AG04449 (cell line): ENCODE measurements around the gene CHD2.

ENCODE experiments used
- CTCF ChIA-PET: fragments of 350-600 bp; formaldehyde crosslinking; extraction: SDS; loops from one replicate; lab custom pipeline; 2021; ENCODE audit warnings: antibody characterized with exemption; lab: Yijun Ruan, JAX
- POLR2A ChIA-PET: fragments of 400-600, 350-600 bp; formaldehyde crosslinking; extraction: SDS; loops from one replicate; lab custom pipeline; 2020; ENCODE audit warnings: antibody characterized with exemption, inconsistent platforms; lab: Yijun Ruan, JAX
- DNase-seq: peaks from one replicate; pipeline ENCODE4 v3.0.0-alpha.2; 2010; ENCODE audit warnings: low read depth, low spot score
- H3K4me3 ChIP-seq: 2 replicates; pipeline ENCODE4 v1.5.1; 2011; ENCODE audit warnings: low read depth, mild to moderate bottlenecking, control low read depth, low read length
- TF ChIP-seq, protein P1 (sequence below): IDR thresholded peaks from one replicate; pipeline ENCODE4 v1.5.1; 2011; ENCODE audit warnings: mild to moderate bottlenecking, moderate library complexity, low read length, control low read depth, inconsistent platforms; ENCODE audit not compliant: insufficient read depth; ENCODE audit errors: missing control alignments

CHD2 gene

DNA sequence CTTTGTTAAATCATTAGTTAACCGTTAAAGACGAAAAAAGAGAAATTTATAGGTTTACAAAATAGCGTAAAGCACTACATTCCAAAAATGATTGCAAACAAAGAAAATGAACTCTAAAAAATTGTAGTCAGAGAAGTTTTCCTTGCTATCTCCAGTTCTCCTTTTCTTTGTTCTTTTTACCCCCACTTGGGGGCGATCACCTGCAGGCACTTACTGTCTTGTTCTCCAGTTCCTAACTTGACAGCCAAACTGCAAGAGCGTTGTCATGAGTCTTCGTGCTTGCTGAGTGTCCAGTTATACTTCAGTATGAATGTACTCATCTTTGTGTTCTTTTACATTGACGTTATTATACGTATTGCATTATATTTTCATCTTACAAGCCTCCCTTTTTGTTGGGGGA, 54.5 kb downstream of the CHD2 start:
- TF ChIP-seq, protein P1, sequence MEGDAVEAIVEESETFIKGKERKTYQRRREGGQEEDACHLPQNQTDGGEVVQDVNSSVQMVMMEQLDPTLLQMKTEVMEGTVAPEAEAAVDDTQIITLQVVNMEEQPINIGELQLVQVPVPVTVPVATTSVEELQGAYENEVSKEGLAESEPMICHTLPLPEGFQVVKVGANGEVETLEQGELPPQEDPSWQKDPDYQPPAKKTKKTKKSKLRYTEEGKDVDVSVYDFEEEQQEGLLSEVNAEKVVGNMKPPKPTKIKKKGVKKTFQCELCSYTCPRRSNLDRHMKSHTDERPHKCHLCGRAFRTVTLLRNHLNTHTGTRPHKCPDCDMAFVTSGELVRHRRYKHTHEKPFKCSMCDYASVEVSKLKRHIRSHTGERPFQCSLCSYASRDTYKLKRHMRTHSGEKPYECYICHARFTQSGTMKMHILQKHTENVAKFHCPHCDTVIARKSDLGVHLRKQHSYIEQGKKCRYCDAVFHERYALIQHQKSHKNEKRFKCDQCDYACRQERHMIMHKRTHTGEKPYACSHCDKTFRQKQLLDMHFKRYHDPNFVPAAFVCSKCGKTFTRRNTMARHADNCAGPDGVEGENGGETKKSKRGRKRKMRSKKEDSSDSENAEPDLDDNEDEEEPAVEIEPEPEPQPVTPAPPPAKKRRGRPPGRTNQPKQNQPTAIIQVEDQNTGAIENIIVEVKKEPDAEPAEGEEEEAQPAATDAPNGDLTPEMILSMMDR: no peak
- no peak for DNase-seq
- no peak overlapping the region for H3K4me3 ChIP-seq
- CTCF ChIA-PET: interaction anchor here (0.7 to 2.4 kb wide), 6 partner anchors 9 to 157 kb away, joined by 3 to 11 read pairs (median 4); no protein-coding TSS in a partner anchor
- POLR2A ChIA-PET: no interaction called here

DNA sequence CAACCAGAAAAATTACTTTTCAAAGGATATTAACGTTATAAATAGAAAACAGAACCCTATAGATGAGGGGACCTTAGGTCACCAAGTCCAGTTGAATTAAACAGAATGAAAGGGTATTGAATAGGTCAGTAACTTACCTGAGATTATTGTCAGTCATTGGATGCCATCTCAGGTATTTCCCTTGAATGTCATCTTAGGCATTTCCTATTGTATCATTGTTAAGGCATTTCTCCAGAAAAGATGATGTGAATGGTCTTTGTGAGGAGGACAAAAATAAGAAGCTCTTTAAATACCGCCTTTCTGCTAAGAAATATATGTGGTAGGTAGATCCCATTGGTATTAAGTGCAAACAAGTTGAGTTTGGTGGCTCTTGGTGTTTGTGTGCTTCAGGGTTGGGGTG, 55.6 kb downstream of the CHD2 start:
- H3K4me3 ChIP-seq: no peak overlapping the region
- ChIA-PET POLR2A (no interaction called here), CTCF (interaction anchor here (1.6 kb wide), 1 partner anchor 16 kb away, joined by 4 read pairs; no protein-coding TSS in a partner anchor)
- no peak for DNase-seq
- TF ChIP-seq, protein P1: no peak

DNA sequence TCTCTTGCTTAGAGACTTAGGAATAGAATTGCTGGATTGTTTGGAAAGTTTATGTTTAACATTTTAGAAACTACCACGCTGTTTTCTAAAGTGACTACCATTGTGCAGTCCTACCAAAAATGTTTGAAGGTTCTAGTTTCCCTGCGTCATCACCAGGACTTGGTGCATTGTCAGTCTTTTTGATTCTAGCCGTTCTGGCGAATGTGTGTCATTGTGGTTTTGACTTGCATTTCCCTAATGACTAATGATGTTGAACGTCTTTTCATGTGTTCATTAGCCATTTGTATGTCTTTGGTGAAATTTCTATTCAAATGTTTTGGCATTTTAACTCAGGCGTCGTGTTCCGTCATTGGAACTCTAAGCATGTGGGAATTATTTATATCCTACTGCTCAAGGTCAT, 58.0 kb downstream of the CHD2 start:
- TF ChIP-seq, protein P1: no peak
- CTCF ChIA-PET: no interaction called here
- POLR2A ChIA-PET: no interaction called here

DNA sequence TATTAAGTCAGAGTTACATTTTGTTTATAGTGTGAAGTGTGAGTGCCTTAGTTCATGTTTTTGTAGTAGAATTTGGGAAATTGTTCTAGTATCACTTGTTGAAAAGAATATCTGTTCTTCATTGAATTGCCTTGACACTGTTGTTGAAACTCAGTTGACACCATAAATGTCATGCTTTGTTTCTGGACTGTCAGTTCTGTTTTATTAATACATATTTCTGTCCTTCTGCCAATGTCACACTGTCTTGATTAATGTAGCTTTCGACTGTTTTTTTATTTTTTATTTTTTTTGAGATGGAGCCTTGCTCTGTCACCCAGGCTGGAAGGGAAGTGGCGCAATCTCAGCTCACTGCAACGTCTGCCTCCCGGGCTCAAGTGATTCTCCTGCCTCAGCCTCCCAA, 59.1 kb downstream of the CHD2 start:
- POLR2A ChIA-PET: no interaction called here
- CTCF ChIA-PET: no interaction called here
- DNase-seq: no peak
- H3K4me3 ChIP-seq: no peak overlapping the region
- TF ChIP-seq, protein P1: no peak

More for the DNA sequence above, 58.0 kb downstream of the CHD2 start:
- DNase-seq: no peak
- H3K4me3 ChIP-seq: no peak overlapping the region

DNA sequence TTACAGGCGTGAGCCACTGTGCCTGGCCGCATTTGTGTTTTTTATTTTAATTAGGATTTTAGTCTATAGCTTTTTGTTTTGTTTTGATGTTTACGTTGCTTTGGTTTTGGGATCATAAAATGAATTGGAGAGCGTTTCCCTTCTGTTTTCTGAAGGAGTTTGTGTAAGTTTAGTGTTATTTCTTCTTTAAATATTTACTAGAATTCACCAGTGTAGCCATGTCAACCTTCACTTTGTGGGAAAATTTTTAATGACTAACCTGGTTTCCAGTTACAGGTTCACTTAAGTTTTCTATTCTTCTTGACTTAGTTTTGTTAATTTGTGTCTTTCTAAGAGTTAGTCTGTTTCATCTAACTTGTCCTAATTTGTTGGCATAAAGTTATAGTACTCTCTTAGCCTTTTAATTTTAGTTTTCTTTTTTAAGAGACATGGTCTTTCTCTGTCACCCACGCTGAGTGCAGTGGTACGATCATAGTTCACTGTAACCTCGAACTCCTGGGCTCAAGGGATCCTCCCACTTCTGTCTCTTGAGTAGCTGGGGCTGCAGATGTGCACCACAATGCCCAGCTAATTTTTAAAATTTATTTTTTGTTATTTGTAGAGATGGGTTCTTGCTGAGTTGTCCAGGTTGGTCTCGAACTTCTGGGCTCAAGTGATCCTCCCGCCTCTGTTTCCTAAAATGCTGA, 61.0 kb downstream of the CHD2 start:
- ChIA-PET CTCF (interaction anchor here (1.0 to 1.3 kb wide), 2 partner anchors 164 kb away, joined by 3 read pairs; no protein-coding TSS in a partner anchor), POLR2A (no interaction called here)
- DNase-seq: no peak
- TF ChIP-seq, protein P1: no peak
- H3K4me3 ChIP-seq: no peak overlapping the region

DNA sequence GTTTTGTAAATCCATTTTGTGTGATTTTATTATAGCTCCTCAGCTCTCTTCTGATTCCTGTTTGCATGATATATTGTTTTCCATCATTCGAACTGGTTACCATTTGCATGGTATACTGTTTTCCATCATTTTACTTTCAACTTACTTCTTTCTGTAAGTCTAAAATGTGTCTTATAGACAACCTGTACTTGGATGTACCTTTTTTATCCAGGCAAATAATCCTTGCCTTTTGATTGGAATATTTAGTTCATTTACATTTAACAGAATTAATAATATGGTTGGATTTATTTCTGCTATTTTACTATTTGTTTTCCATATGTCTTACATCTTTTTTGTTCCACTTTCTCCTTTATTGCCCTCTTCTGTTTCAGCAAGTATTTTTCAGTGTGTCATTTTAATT, 62.8 kb downstream of the CHD2 start:
- TF ChIP-seq, protein P1: no peak
- DNase-seq: no peak
- H3K4me3 ChIP-seq: no peak overlapping the region
- ChIA-PET CTCF (interaction anchor here (1.2 to 1.6 kb wide), 2 partner anchors 9 to 12 kb away, joined by 3 to 4 read pairs; no protein-coding TSS in a partner anchor), POLR2A (no interaction called here)
